Measurements from ENCODE around the gene MIPOL1. TPM values are rescaled to one million over a fixed set of nuclear protein-coding genes. Genes with fewer than 3 reads are reported as not detected.

MIPOL1 gene
- total RNA-seq, 2 donors from 2014 or later: 8.6 to 27.0 TPM

DNA sequence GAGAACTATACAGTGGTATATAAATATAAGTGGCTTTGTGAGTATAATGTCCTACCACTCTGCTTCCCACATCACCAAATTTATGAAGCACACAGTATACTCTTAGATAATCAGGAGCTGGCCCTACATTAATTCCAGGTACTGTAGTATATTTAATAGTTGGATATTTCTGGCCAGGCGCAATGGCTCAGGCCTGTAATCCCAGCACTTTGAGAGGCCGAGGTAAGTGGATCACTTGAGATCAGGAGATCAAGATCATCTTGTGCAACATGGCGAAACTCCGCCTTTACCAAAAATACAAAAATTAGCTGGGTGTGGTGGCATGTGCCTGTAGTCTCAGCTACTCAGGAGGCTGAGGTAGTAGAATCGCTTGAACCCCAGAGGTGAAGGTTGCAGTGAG lies 293.3 kb downstream of the MIPOL1 start:
- intact Hi-C loops (cut with DNase I): no loop called here
- TF ChIP-seq, protein P1, sequence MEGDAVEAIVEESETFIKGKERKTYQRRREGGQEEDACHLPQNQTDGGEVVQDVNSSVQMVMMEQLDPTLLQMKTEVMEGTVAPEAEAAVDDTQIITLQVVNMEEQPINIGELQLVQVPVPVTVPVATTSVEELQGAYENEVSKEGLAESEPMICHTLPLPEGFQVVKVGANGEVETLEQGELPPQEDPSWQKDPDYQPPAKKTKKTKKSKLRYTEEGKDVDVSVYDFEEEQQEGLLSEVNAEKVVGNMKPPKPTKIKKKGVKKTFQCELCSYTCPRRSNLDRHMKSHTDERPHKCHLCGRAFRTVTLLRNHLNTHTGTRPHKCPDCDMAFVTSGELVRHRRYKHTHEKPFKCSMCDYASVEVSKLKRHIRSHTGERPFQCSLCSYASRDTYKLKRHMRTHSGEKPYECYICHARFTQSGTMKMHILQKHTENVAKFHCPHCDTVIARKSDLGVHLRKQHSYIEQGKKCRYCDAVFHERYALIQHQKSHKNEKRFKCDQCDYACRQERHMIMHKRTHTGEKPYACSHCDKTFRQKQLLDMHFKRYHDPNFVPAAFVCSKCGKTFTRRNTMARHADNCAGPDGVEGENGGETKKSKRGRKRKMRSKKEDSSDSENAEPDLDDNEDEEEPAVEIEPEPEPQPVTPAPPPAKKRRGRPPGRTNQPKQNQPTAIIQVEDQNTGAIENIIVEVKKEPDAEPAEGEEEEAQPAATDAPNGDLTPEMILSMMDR (IDR thresholded peaks at IDR 0.05): no peak
- TF ChIP-seq POLR2A (IDR thresholded peaks at IDR 0.05): no peak
- Histone ChIP-seq H3K27ac (no peak overlapping the region), H3K4me1 (no peaks in the 10 kb centered on the region), H3K4me3 (no peak overlapping the region), H3K27me3 (no peaks in the 10 kb centered on the region), H3K36me3 (replicated peaks in 1 of 2; ENCODE audit: insufficient read depth in 1 of 2, low read depth in 2 of 2) (no peaks in the 10 kb centered on the region), H3K9me3 (no peaks in the 10 kb centered on the region)
- ATAC-seq (no peak), DNase-seq (no peak)
- 93 to 96% methylated on average over 5 of the region's 5 CpGs for WGBS, 2 donors

DNA sequence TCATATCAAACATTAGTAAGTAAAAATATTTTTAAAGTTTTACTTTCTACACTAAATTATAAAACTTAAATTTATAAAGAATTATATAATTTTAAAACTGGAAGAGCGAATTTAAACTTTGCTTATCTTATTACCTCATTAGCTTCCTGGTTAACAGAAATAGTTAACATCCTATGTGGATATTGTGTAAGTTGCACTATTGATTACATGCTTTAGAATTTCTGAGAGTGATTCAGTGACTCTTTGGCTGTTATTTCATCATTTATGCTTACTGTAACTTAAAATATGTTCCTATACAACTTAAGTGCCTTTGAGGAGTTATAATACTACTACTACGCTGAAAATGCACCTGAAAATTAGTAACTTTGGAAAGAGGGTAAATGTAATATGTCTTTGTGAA lies 295.9 kb downstream of the MIPOL1 start:
- TF ChIP-seq, protein P1 (IDR thresholded peaks at IDR 0.05): no peak
- no peak for TF ChIP-seq POLR2A (IDR thresholded peaks at IDR 0.05)
- WGBS, 2 donors: 81 to 93% methylated on average over 2 of the region's 2 CpGs
- DNase-seq (no peak), ATAC-seq (no peak)
- Histone ChIP-seq H3K27ac (no peak overlapping the region), H3K4me3 (no peak overlapping the region), H3K27me3 (no peaks in the 10 kb centered on the region), H3K4me1 (no peaks in the 10 kb centered on the region), H3K36me3 (replicated peaks in 1 of 2; ENCODE audit: insufficient read depth in 1 of 2, low read depth in 2 of 2) (no peaks in the 10 kb centered on the region), H3K9me3 (no peaks in the 10 kb centered on the region)
- intact Hi-C loops (cut with DNase I): no loop called here

DNA sequence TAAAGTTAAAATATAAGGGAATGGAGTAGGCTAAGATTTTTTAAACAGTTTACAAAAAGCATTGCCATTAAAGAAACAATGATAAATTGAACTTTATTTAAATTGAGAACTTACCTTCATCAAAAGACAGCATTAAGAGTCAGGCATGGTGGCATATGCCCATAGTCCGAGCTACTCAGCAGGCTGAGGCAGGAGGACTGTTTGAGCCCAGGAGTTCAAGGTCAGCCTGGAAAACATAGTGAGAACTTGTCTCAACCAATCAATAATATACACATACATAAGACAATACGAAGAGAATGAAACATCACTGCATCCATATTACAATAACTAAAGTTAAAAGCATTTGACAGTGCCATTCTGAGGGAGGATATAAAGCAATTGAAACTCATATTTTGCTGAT lies 299.7 kb downstream of the MIPOL1 start:
- Histone ChIP-seq H3K9me3 (no peaks in the 10 kb centered on the region), H3K4me1 (no peaks in the 10 kb centered on the region), H3K27me3 (no peaks in the 10 kb centered on the region), H3K27ac (no peak overlapping the region), H3K36me3 (replicated peaks in 1 of 2; ENCODE audit: insufficient read depth in 1 of 2, low read depth in 2 of 2) (no peaks in the 10 kb centered on the region), H3K4me3 (no peak overlapping the region)
- DNase-seq (no peak), ATAC-seq (no peak)
- TF ChIP-seq, protein P1 (IDR thresholded peaks at IDR 0.05): no peak
- TF ChIP-seq POLR2A (IDR thresholded peaks at IDR 0.05): no peak
- WGBS, 2 donors: 90 to 98% methylated on average over 2 of the region's 2 CpGs
- intact Hi-C loops (cut with DNase I): no loop called here

DNA sequence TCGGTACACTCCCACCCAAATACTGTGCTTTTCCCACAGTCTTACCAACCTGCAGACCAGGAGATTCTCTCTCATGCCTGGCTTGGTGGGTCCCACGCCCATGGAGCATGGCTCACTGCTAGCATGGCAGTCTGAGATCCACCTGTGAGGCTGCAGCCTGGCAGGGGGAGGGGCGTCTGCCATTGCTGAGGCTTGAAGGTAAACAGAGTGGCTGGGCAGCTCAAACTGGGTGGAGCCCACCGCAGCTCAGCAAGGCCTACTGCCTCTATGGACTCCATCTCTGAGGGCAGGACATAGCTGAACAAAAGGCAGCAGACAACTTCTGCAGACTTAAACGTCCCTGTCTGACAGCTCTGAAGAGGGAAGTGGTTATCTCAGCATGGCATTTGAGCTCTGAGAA lies 304.1 kb downstream of the MIPOL1 start:
- Histone ChIP-seq H3K27ac (no peak overlapping the region), H3K36me3 (replicated peaks in 1 of 2; ENCODE audit: insufficient read depth in 1 of 2, low read depth in 2 of 2) (no peaks in the 10 kb centered on the region), H3K4me1 (no peaks in the 10 kb centered on the region), H3K4me3 (no peak overlapping the region), H3K27me3 (no peaks in the 10 kb centered on the region), H3K9me3 (no peaks in the 10 kb centered on the region)
- no peak for DNase-seq
- TF ChIP-seq, protein P1 (IDR thresholded peaks at IDR 0.05): no peak
- 85 to 94% methylated on average over 4 to 5 of the region's 5 CpGs for WGBS, 2 donors
- intact Hi-C loops (cut with DNase I): no loop called here
- ATAC-seq: no peak

DNA sequence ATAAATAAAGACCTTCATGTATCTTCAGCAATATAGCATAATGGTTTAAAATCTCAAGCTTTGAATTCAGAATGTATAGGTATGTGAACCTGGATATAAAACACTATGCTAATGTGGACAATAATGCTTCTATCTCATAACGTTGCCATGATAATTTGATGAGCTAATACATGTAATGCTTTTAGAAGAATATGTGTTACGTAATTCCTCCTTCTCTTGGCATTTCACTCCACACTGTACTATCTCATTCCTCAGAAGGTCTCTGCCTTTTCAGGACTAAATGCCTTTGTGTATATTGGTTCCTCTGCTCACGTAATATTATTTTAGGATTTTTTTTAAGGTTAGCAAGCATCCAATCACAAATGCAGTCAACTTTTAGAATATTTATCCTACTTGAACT lies 310.8 kb downstream of the MIPOL1 start:
- WGBS, 2 donors: 79 to 84% methylated on average over 3 of the region's 3 CpGs

More for the DNA sequence above, 310.8 kb downstream of the MIPOL1 start:
- Histone ChIP-seq H3K4me3 (no peak overlapping the region), H3K36me3 (replicated peaks in 1 of 2; ENCODE audit: insufficient read depth in 1 of 2, low read depth in 2 of 2) (no peaks in the 10 kb centered on the region), H3K27me3 (no peaks in the 10 kb centered on the region), H3K4me1 (no peaks in the 10 kb centered on the region), H3K27ac (no peak overlapping the region), H3K9me3 (no peaks in the 10 kb centered on the region)
- TF ChIP-seq, protein P1 (IDR thresholded peaks at IDR 0.05): no peak
- TF ChIP-seq POLR2A (IDR thresholded peaks at IDR 0.05): no peak
- ATAC-seq (no peak), DNase-seq (no peak)
- intact Hi-C loops (cut with DNase I): no loop called here
